SK-N-SH (cell line): ENCODE measurements around the gene POU6F2.

Source experiments
- CHD2 ChIP-seq: fragments of 150-350 bp; IDR thresholded peaks from 2 replicates; pipeline ENCODE4 v1.6.1; 2018; ENCODE audit warnings: low read length; ENCODE audit not compliant: partially characterized antibody
- CTCF ChIP-seq: fragments of 200-600 bp; sonication (generic); IDR thresholded peaks from 2 replicates; pipeline ENCODE4 v1.6.1; 2017; ENCODE audit warnings: antibody characterized with exemption, mild to moderate bottlenecking, moderate library complexity
- EP300 ChIP-seq, 2 experiments: IDR thresholded peaks; 2 replicates each; pipeline versions ENCODE4 v1.4.0 to v1.6.1; 2012; ENCODE audit warnings: borderline replicate concordance in 1 of 2, low read depth in 1 of 2, low read length in 1 of 2
- EZH2phosphoT487 ChIP-seq: fragments of 200-600 bp; sonication (generic); IDR thresholded peaks from 2 replicates; pipeline ENCODE4 v1.6.1; 2017; ENCODE audit warnings: low read depth, mixed run types, mild to moderate bottlenecking, antibody characterized with exemption, moderate library complexity, borderline replicate concordance
- GATA2 ChIP-seq: sonication (generic); formaldehyde crosslinking; IDR thresholded peaks from 2 replicates; pipeline ENCODE4 v1.5.0; 2020; ENCODE audit warnings: mild to moderate bottlenecking, missing genetic modification reagents
- MAX ChIP-seq: IDR thresholded peaks from 2 replicates; pipeline ENCODE4 v1.4.0; 2012; ENCODE audit warnings: low read depth
- RAD21 ChIP-seq: IDR thresholded peaks from 2 replicates; pipeline ENCODE4 v1.6.1; 2012; ENCODE audit warnings: mild to moderate bottlenecking, low read length
- RCOR1 ChIP-seq: fragments of 150-350 bp; IDR thresholded peaks from 2 replicates; pipeline ENCODE4 v1.6.1; 2017; ENCODE audit warnings: antibody characterized with exemption, low read length
- REST ChIP-seq: IDR thresholded peaks from 2 replicates; pipeline ENCODE4 v1.6.1; 2012; ENCODE audit warnings: mild to moderate bottlenecking, low read depth, low read length, moderate library complexity
- RFX5 ChIP-seq: IDR thresholded peaks from 2 replicates; pipeline ENCODE4 v1.6.1; 2012; ENCODE audit warnings: mild to moderate bottlenecking, improper control_type of control experiment, low read length
- SIN3A ChIP-seq: IDR thresholded peaks from 2 replicates; pipeline ENCODE4 v1.6.1; 2012; ENCODE audit warnings: low read depth, mild to moderate bottlenecking, low read length, moderate library complexity, borderline replicate concordance
- USF2 ChIP-seq: fragments of 150-350 bp; IDR thresholded peaks from 2 replicates; pipeline ENCODE4 v1.6.1; 2017; ENCODE audit warnings: antibody characterized with exemption, low read length, low read depth, borderline replicate concordance

GRCh38 chr7:39509912-39510311, 532.2 kb downstream of the POU6F2 start:
- TF ChIP-seq RCOR1 (no peak), CTCF (no peak), SIN3A (no peak), REST (no peak), EZH2phosphoT487 (no peak), USF2 (no peak), RFX5 (no peak), GATA2 (CRISPR knock-in tag) (no peak), CHD2 (no peak), EP300 (IDR thresholded peaks at IDR 0.05; ENCODE audit: borderline replicate concordance in 1 of 2, low read depth in 1 of 2, low read length in 1 of 2) (no peak), RAD21 (no peak), MAX (no peak)
